Small intestine (tissue), 7 donors: ENCODE data around the gene KRT3. TPM values are rescaled to one million over a fixed set of nuclear protein-coding genes. Genes with fewer than 3 reads are reported as not detected.

Source experiments
- DNase-seq, 2 donors: peaks; one replicate each; pipeline versions ENCODE4 v3.0.0 to v3.0.0-alpha.2; 2013
- FAIRE-seq: peaks from 2 replicates; lab custom pipeline; 2012; peaks lifted over from hg19 to GRCh38; lab: Jason Lieb, UNC
- H3K27ac ChIP-seq, 3 donors: one replicate each; pipeline ENCODE4 v1.5.1; 2013; ENCODE audit warnings: low read length in 2 of 3, mild to moderate bottlenecking in 2 of 3, control low read depth in 1 of 3, inconsistent platforms in 1 of 3, low read depth in 1 of 3, moderate library complexity in 1 of 3
- H3K27me3 ChIP-seq, 3 donors: one replicate each; pipeline ENCODE4 v1.6.1; 2013; ENCODE audit warnings: low read length in 3 of 3, inconsistent platforms in 1 of 3; ENCODE audit not compliant: control insufficient read depth in 3 of 3, insufficient read depth in 3 of 3
- H3K36me3 ChIP-seq, 3 donors: one replicate each; pipeline ENCODE4 v1.6.1; 2013; ENCODE audit warnings: low read length in 3 of 3, inconsistent platforms in 1 of 3, low read depth in 1 of 3, mild to moderate bottlenecking in 1 of 3, moderate library complexity in 1 of 3; ENCODE audit not compliant: control insufficient read depth in 3 of 3, insufficient read depth in 2 of 3
- H3K4me1 ChIP-seq, 3 donors: one replicate each; pipeline ENCODE4 v1.6.1; 2013; ENCODE audit warnings: low read length in 2 of 3, inconsistent platforms in 1 of 3, low read depth in 1 of 3, mild to moderate bottlenecking in 1 of 3, moderate library complexity in 1 of 3; ENCODE audit not compliant: control insufficient read depth in 3 of 3, insufficient read depth in 2 of 3
- H3K4me3 ChIP-seq, 3 donors: one replicate each; pipeline ENCODE4 v1.5.1; 2013; ENCODE audit warnings: low read length in 3 of 3, control low read depth in 1 of 3, inconsistent platforms in 1 of 3, low read depth in 1 of 3, mild to moderate bottlenecking in 1 of 3, moderate library complexity in 1 of 3
- H3K9me3 ChIP-seq, 2 donors: one replicate each; pipeline ENCODE4 v1.6.1; 2013; ENCODE audit warnings: low read depth in 1 of 2, low read length in 1 of 2; ENCODE audit not compliant: control insufficient read depth in 2 of 2, insufficient read depth in 1 of 2
- WGBS, 3 donors: extraction: QIAGEN DNeasy Blood & Tissue Kit; methylation state at CpG; one replicate each; pipeline ENCODE4 v1.1.7; 2013; 5-methylcytosine and 5-hydroxymethylcytosine counted together
- polyA plus RNA-seq, 4 donors: library from polyadenylated mRNA; stranded (reverse) in 3 of 4; unstranded in 1 of 4; fragments of 200-250 nt in 3 of 4; fragments of 120-200 nt in 1 of 4; gene quantifications; one replicate each; pipeline versions ENCODE4 v1.2.1 to v1.2.3, GENCODE V29; 2013
- donor health status: healthy with polysubstance abuse.
- donor health status: control.
- donor health status: control.
- donor health status: Bipolar disorder and iron deficiency.
- donor health status: healthy.

Gene KRT3
- polyA plus RNA-seq, 4 donors = not detected

DNA sequence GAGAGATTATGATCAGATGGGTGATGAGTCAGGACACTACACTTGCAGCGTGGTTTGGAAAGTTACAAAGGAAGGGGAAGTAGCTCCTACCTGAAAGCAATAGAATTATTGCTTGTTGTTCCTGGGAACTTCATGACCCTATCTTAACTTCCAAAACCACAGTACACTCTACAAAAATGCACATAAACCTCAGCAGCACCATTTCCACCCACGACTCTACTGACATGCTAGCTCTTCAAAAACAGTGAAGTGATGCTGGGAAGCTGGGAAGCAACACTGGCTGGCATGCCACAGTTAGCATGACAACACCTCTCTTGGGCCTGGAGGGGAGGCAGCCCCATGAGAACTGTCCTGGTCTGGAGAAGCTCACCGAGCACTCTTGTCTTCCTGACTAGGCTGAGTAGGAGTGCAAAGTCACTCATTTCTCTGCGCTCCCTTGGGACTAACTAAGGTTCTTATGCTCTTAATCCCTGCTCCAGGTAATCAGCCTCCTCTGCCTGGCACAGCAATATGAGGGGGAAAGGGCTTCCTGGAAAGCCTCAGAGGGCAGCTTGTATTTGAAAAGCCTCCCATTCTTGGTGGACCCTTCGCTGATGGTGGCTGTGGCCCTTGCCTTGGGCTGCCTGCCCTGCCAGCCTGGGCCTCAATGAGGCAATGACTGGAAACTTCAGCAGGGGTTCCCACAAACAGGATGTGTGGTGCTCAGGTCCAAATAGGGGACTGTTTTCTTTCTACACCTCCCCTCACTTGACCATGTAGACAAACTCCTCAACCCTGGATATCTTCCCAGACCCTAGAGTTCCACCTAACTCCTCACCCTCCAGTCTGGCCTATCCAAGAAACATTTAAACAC lies 1.2 kb downstream of the KRT3 start:
- WGBS, 3 donors = 81 to 90% (median 83%) methylated on average over 5 of the region's 5 CpGs
- H3K4me3 ChIP-seq = no peak overlapping the region
- FAIRE-seq = no peak
- DNase-seq = no peak
- no peaks in the 10 kb centered on the region for H3K9me3 ChIP-seq
- no peaks in the 10 kb centered on the region for H3K36me3 ChIP-seq
- peaks cover 0 to 7% (median 3%) of the 10 kb centered on the region in 3 donors for H3K4me1 ChIP-seq
- H3K27ac ChIP-seq = no peak overlapping the region
- peaks cover 0 to 36% (median 7%) of the 10 kb centered on the region in 3 donors for H3K27me3 ChIP-seq

DNA sequence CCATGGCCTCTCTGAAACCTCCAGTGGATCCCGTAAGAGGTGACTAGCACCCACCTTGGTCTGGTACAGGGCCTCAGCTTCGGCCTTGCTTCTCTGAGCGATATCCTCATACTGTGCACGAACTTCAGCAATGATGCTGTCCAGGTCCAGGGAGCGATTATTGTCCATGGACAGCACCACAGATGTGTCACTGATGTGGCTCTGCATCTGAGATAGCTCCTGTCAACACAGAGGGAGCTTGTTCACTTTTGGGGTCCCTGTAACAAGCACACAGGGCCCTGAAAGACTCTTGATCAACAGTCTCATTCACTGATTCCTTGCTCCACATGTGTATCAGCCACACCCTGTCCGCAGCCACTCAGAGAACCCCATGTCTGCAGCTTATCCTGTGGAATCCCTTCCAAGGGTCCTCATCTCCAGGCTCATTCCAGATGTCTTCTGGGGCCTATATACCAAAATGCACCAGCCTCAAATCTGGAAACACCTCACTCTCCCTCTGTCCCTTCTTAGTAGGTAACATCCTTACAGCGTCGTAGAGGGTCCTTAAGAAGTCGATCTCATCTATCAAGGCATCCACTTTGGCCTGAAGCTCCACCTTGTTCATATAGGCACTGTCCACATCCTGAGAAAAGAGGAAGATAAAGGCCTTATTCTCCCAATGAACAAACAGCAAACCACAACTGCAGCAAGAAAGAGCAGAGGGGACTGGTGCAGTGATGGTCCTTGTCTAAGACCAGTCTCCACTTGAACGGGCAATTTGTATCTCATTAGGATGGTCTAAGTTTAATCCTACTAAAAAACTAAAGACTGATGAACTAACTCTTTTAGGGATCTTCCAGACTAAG lies 3.5 kb downstream of the KRT3 start:
- H3K27ac ChIP-seq = no peak overlapping the region
- H3K4me3 ChIP-seq = no peak overlapping the region
- FAIRE-seq = no peak
- H3K4me1 ChIP-seq = peaks cover 0 to 7% (median 3%) of the 10 kb centered on the region in 3 donors
- 82 to 90% (median 87%) methylated on average over 10 of the region's 10 CpGs for WGBS, 3 donors
- no peaks in the 10 kb centered on the region for H3K9me3 ChIP-seq
- H3K36me3 ChIP-seq = no peaks in the 10 kb centered on the region
- H3K27me3 ChIP-seq = peaks cover 0 to 43% (median 7%) of the 10 kb centered on the region in 3 donors
- DNase-seq = no peak

- FAIRE-seq (no peak), DNase-seq (no peak)
- 88 to 97% (median 92%) methylated on average over 12 of the region's 12 CpGs for WGBS, 3 donors
- Histone ChIP-seq H3K36me3 (no peaks in the 10 kb centered on the region), H3K27me3 (peaks cover 0 to 40% (median 7%) of the 10 kb centered on the region in 3 donors), H3K4me3 (no peak overlapping the region), H3K4me1 (peaks cover 0 to 7% (median 3%) of the 10 kb centered on the region in 3 donors), H3K9me3 (no peaks in the 10 kb centered on the region), H3K27ac (no peak overlapping the region)
These were observed 4.4 kb downstream of the KRT3 start for GRCh38 chr12:52791271-52792184.

GRCh38 chr12:52790427-52791270 lies 5.3 kb downstream of the KRT3 start:
- H3K27me3 ChIP-seq = peaks cover 0 to 40% (median 7%) of the 10 kb centered on the region in 3 donors
- peaks cover 0 to 7% (median 3%) of the 10 kb centered on the region in 3 donors for H3K4me1 ChIP-seq
- 61 to 65% (median 63%) methylated on average over 19 of the region's 19 CpGs for WGBS, 3 donors
- H3K4me3 ChIP-seq = no peak overlapping the region
- H3K27ac ChIP-seq = no peak overlapping the region
- no peaks in the 10 kb centered on the region for H3K9me3 ChIP-seq
- no peaks in the 10 kb centered on the region for H3K36me3 ChIP-seq
- DNase-seq (no peak), FAIRE-seq (no peak)

GRCh38 chr12:52789637-52790426 lies 6.1 kb downstream of the KRT3 start:
- peaks cover 0 to 7% (median 3%) of the 10 kb centered on the region in 3 donors for H3K4me1 ChIP-seq
- FAIRE-seq = no peak

GRCh38 chr12:52788876-52789636 lies 6.9 kb downstream of the KRT3 start:
- Histone ChIP-seq H3K27ac (no peak overlapping the region), H3K36me3 (no peaks in the 10 kb centered on the region), H3K4me3 (no peak overlapping the region), H3K9me3 (no peaks in the 10 kb centered on the region), H3K4me1 (peaks cover 0 to 7% (median 3%) of the 10 kb centered on the region in 3 donors), H3K27me3 (peaks cover 0 to 38% (median 7%) of the 10 kb centered on the region in 3 donors)
- 91 to 95% (median 94%) methylated on average over 11 of the region's 11 CpGs for WGBS, 3 donors
- DNase-seq = no peak
- no peak for FAIRE-seq

More at GRCh38 chr12:52789637-52790426, 6.1 kb downstream of the KRT3 start:
- Histone ChIP-seq H3K27me3 (peaks cover 0 to 40% (median 7%) of the 10 kb centered on the region in 3 donors), H3K4me3 (no peak overlapping the region), H3K36me3 (no peaks in the 10 kb centered on the region), H3K9me3 (no peaks in the 10 kb centered on the region), H3K27ac (no peak overlapping the region)
- peak; percentile 31 to 46 for DNase-seq
- 19 to 25% (median 22%) methylated on average over 41 to 50 of the region's 50 CpGs for WGBS, 3 donors
